HEK293 (cell line): ENCODE data around the gene LHX4.

ENCODE experiments used
- CTCF ChIP-seq: fragments of 450-650 bp; formaldehyde crosslinking; IDR thresholded peaks from 2 replicates; pipeline ENCODE4 v1.5.1; 2016; ENCODE audit warnings: missing biosample characterization, missing genetic modification characterization
- KLF10 ChIP-seq: fragments of 450-650 bp; IDR thresholded peaks from 2 replicates; pipeline ENCODE4 v1.5.1; 2018; ENCODE audit warnings: missing biosample characterization, mild to moderate bottlenecking, missing genetic modification characterization
- TCF7L2 ChIP-seq: IDR thresholded peaks from 2 replicates; pipeline ENCODE4 v1.6.1; 2011; ENCODE audit warnings: low read depth, mild to moderate bottlenecking, inconsistent platforms, low read length, moderate library complexity, borderline replicate concordance
- ZBTB7A ChIP-seq: fragments of 450-650 bp; formaldehyde crosslinking; IDR thresholded peaks from 2 replicates; pipeline ENCODE4 v1.5.1; 2016; ENCODE audit warnings: low read depth, missing biosample characterization, missing genetic modification characterization
- ZNF10 ChIP-seq: fragments of 450-650 bp; formaldehyde crosslinking; IDR thresholded peaks from 2 replicates; pipeline ENCODE4 v1.5.1; 2017; ENCODE audit warnings: missing biosample characterization, missing genetic modification characterization
- ZNF140 ChIP-seq: fragments of 450-650 bp; formaldehyde crosslinking; IDR thresholded peaks from 2 replicates; pipeline ENCODE4 v1.5.1; 2016; ENCODE audit warnings: missing biosample characterization, missing genetic modification characterization
- ZNF274 ChIP-seq, 2 experiments: fragments of 200-500 bp in 1 of 2; fragments of 450-650 bp in 1 of 2; sonication (Bioruptor generic) in 1 of 2; formaldehyde crosslinking in 1 of 2; IDR thresholded peaks; 2 replicates each; pipeline versions ENCODE4 v1.5.1 to v1.6.1; 2014 to 2016; ENCODE audit warnings: borderline replicate concordance in 1 of 2, inconsistent platforms in 1 of 2, low read length in 1 of 2, missing biosample characterization in 1 of 2, missing genetic modification characterization in 1 of 2
- ZNF561 ChIP-seq: fragments of 450-650 bp; IDR thresholded peaks from 2 replicates; pipeline ENCODE4 v1.5.1; 2018; ENCODE audit warnings: missing biosample characterization, missing genetic modification characterization, borderline replicate concordance
- ZNF747 ChIP-seq: fragments of 450-650 bp; formaldehyde crosslinking; IDR thresholded peaks from 2 replicates; pipeline ENCODE4 v1.5.1; 2016; ENCODE audit warnings: missing biosample characterization, missing genetic modification characterization

- TF ChIP-seq ZNF747 (tag by site-specific recombination) (no peak), KLF10 (tag by site-specific recombination) (no peak), ZNF274 (IDR thresholded peaks at IDR 0.05; ENCODE audit: low read length) (no peak), ZNF274 (tag by site-specific recombination; IDR thresholded peaks at IDR 0.05; ENCODE audit: borderline replicate concordance) (no peak), TCF7L2 (no peak), ZBTB7A (no peak), CTCF (tag by site-specific recombination) (no peak), ZNF140 (tag by site-specific recombination) (no peak), ZNF10 (no peak), ZNF561 (tag by site-specific recombination) (no peak)
These were observed 2.5 kb downstream of the LHX4 start for GRCh38 chr1:180232521-180233043.
